Panc1 (cell line): ENCODE results near the gene CSNK2A2. TPM values are rescaled to one million over a fixed set of nuclear protein-coding genes. Genes with fewer than 3 reads are reported as not detected.

Experiments
- ATAC-seq: fragments of 200-7000 bp; cut with Tn5 transposase; 2 replicates; pipeline ENCODE4 v1.9.1; 2020; ENCODE audit warnings: mild to moderate bottlenecking, moderate library complexity
- BruUV-seq: library from RNA; stranded (reverse); fragments of 400-500 nt; replicated peaks from 2 replicates; lab custom pipeline; 2021; lab: Mats Ljungman, UMichigan
- CTCF ChIA-PET: fragments of 300-600 bp; sonication (Branson Sonifier 250); formaldehyde crosslinking; loops from one replicate; lab custom pipeline; 2022; ENCODE audit warnings: antibody characterized with exemption; lab: Charles Lee
- POLR2A ChIA-PET: fragments of 300-600 bp; sonication (Branson Sonifier 250); formaldehyde crosslinking; loops from one replicate; lab custom pipeline; 2022; ENCODE audit warnings: antibody characterized with exemption; lab: Charles Lee
- DNase-seq: peaks from one replicate; pipeline ENCODE4 v3.0.0-alpha.2; 2010; ENCODE audit warnings: low read depth, low spot score
- H3K27ac ChIP-seq: 2 replicates; pipeline ENCODE4 v1.5.1; 2011; ENCODE audit warnings: mild to moderate bottlenecking, low read length, inconsistent platforms
- H3K27me3 ChIP-seq: fragments of 200-500 bp; sonication (Bioruptor generic); 2 replicates; pipeline ENCODE4 v1.6.0; 2014; ENCODE audit warnings: low read length, inconsistent platforms; ENCODE audit not compliant: control insufficient read depth, insufficient read depth
- H3K36me3 ChIP-seq: fragments of 200-500 bp; sonication (Bioruptor generic); 2 replicates; pipeline ENCODE4 v1.5.1; 2014; ENCODE audit warnings: inconsistent platforms, mild to moderate bottlenecking, low read length, moderate library complexity; ENCODE audit not compliant: control insufficient read depth, insufficient read depth
- H3K4me1 ChIP-seq: 2 replicates; pipeline ENCODE4 v1.5.1; 2011; ENCODE audit warnings: inconsistent platforms, mild to moderate bottlenecking, low read length, moderate library complexity; ENCODE audit not compliant: control insufficient read depth, insufficient read depth
- H3K4me3 ChIP-seq, 2 experiments: 2 replicates each; pipeline ENCODE4 v1.5.1; 2011 to 2012; ENCODE audit warnings: low read depth in 2 of 2, low read length in 2 of 2, mild to moderate bottlenecking in 2 of 2, inconsistent platforms in 1 of 2, moderate library complexity in 1 of 2
- H3K9me3 ChIP-seq: fragments of 200-500 bp; sonication (Bioruptor generic); 2 replicates; pipeline ENCODE4 v1.5.1; 2014; ENCODE audit warnings: low read depth, mild to moderate bottlenecking, inconsistent platforms, low read length, moderate library complexity; ENCODE audit not compliant: control insufficient read depth, insufficient read depth
- POLR2AphosphoS5 ChIP-seq: IDR thresholded peaks from 2 replicates; pipeline ENCODE4 v1.6.1; 2012; ENCODE audit warnings: mild to moderate bottlenecking, low read depth, low read length, moderate library complexity
- SIN3A ChIP-seq: IDR thresholded peaks from 2 replicates; pipeline ENCODE4 v1.6.1; 2012; ENCODE audit warnings: low read depth, mild to moderate bottlenecking, low read length, moderate library complexity, borderline replicate concordance; ENCODE audit not compliant: insufficient read depth
- TCF7L2 ChIP-seq: IDR thresholded peaks from 2 replicates; pipeline ENCODE4 v1.6.1; 2011; ENCODE audit warnings: mild to moderate bottlenecking, low read depth, low read length, inconsistent platforms
- in situ Hi-C: cut with HindIII; loops from 2 replicates; pipeline ENCODE4 v1.10.0; 2016; ENCODE audit warnings: low sequenced_read_pairs, low pct_unique_long_range_greater_than_20kb
- intact Hi-C: fragments of 100-400 bp; cut with micrococcal nuclease; formaldehyde crosslinking; loops from one replicate; pipeline ENCODE4 v1.10.0; 2022; ENCODE audit not compliant: unreplicated experiment
- total RNA-seq: library from RNA; stranded (reverse); gene quantifications from one replicate; pipeline ENCODE4 v1.2.1, GENCODE V29; 2021; ENCODE audit not compliant: unreplicated experiment
- TF ChIP-seq, protein P1 (sequence below): fragments of 450-650 bp; IDR thresholded peaks from 2 replicates; pipeline ENCODE4 v1.5.1; 2017; ENCODE audit warnings: mild to moderate bottlenecking
- TF ChIP-seq, protein P2 (sequence below), 2 experiments: IDR thresholded peaks; 2 replicates each; pipeline ENCODE4 v1.6.1; 2011 to 2012; ENCODE audit warnings: low read depth in 2 of 2, control low read depth in 1 of 2, low read length in 1 of 2, mild to moderate bottlenecking in 1 of 2, moderate library complexity in 1 of 2; ENCODE audit not compliant: insufficient read depth in 1 of 2

The CSNK2A2 gene
- total RNA-seq, 1 experiment from 2014 or later = 60.9 TPM

DNA sequence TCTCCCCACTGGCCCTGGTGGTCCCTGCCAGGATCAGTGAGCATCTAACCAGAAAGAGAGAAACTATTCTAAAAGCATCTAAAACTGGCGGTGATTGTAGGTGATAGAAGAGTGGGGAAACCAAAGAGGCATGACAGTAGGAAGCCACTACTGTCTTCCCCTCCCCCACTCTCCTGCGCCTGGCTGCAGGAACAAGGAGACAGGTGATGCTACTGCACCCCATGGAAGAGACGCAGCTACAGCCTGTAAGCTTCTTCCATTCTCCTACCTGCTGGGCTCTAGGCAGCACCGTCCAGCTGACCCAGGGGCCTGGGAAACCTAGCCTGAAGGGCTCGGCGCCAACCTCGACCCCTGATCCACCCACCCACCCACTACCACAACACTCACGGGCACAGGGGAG is 32.4 kb upstream of the CSNK2A2 start:
- ATAC-seq = no peak
- BruUV-seq = no TSS peak
- H3K27me3 ChIP-seq = no peaks in the 10 kb centered on the region
- no peaks in the 10 kb centered on the region for H3K36me3 ChIP-seq
- in situ Hi-C loops (no loop called here), intact Hi-C loops (no loop called here)
- H3K27ac ChIP-seq = no peak overlapping the region
- no peaks in the 10 kb centered on the region for H3K9me3 ChIP-seq
- ChIA-PET POLR2A (no interaction called here), CTCF (no interaction called here)
- H3K4me1 ChIP-seq = no peaks in the 10 kb centered on the region
- DNase-seq = no peak
- H3K4me3 ChIP-seq = no peak overlapping the region
- TF ChIP-seq TCF7L2 (no peak), SIN3A (no peak), POLR2AphosphoS5 (no peak)
- TF ChIP-seq, protein P1, sequence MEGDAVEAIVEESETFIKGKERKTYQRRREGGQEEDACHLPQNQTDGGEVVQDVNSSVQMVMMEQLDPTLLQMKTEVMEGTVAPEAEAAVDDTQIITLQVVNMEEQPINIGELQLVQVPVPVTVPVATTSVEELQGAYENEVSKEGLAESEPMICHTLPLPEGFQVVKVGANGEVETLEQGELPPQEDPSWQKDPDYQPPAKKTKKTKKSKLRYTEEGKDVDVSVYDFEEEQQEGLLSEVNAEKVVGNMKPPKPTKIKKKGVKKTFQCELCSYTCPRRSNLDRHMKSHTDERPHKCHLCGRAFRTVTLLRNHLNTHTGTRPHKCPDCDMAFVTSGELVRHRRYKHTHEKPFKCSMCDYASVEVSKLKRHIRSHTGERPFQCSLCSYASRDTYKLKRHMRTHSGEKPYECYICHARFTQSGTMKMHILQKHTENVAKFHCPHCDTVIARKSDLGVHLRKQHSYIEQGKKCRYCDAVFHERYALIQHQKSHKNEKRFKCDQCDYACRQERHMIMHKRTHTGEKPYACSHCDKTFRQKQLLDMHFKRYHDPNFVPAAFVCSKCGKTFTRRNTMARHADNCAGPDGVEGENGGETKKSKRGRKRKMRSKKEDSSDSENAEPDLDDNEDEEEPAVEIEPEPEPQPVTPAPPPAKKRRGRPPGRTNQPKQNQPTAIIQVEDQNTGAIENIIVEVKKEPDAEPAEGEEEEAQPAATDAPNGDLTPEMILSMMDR = no peak
- TF ChIP-seq, protein P2, sequence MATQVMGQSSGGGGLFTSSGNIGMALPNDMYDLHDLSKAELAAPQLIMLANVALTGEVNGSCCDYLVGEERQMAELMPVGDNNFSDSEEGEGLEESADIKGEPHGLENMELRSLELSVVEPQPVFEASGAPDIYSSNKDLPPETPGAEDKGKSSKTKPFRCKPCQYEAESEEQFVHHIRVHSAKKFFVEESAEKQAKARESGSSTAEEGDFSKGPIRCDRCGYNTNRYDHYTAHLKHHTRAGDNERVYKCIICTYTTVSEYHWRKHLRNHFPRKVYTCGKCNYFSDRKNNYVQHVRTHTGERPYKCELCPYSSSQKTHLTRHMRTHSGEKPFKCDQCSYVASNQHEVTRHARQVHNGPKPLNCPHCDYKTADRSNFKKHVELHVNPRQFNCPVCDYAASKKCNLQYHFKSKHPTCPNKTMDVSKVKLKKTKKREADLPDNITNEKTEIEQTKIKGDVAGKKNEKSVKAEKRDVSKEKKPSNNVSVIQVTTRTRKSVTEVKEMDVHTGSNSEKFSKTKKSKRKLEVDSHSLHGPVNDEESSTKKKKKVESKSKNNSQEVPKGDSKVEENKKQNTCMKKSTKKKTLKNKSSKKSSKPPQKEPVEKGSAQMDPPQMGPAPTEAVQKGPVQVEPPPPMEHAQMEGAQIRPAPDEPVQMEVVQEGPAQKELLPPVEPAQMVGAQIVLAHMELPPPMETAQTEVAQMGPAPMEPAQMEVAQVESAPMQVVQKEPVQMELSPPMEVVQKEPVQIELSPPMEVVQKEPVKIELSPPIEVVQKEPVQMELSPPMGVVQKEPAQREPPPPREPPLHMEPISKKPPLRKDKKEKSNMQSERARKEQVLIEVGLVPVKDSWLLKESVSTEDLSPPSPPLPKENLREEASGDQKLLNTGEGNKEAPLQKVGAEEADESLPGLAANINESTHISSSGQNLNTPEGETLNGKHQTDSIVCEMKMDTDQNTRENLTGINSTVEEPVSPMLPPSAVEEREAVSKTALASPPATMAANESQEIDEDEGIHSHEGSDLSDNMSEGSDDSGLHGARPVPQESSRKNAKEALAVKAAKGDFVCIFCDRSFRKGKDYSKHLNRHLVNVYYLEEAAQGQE (IDR thresholded peaks at IDR 0.05; ENCODE audit: insufficient read depth in 1 of 2, low read depth in 2 of 2, low read length in 1 of 2) = no peak

DNA sequence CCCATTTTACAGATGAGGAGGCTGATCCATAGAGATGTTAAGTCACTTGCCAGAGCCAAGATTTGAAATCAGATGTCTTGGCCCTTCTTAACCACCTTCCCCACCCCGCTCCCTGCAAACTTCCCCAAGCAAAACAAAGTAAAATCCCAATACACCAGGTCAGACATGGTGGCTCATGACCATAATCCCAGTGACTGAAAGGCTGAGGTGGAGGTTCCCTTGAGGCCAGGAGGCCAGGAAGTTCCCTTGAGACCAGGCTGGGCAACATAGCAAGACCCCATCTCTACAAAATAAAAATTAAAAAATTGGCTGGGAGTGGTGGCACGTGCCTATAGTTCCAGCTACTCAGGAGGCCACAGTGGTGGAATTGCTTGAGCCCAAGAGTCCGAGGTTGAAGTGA is 28.9 kb upstream of the CSNK2A2 start:
- Histone ChIP-seq H3K27me3 (no peaks in the 10 kb centered on the region), H3K4me1 (no peaks in the 10 kb centered on the region), H3K27ac (no peak overlapping the region), H3K9me3 (no peaks in the 10 kb centered on the region), H3K36me3 (no peaks in the 10 kb centered on the region), H3K4me3 (no peak overlapping the region)
- TF ChIP-seq TCF7L2 (no peak), SIN3A (no peak), POLR2AphosphoS5 (no peak)
- TF ChIP-seq, protein P1 = no peak
- TF ChIP-seq, protein P2 (IDR thresholded peaks at IDR 0.05; ENCODE audit: insufficient read depth in 1 of 2, low read depth in 2 of 2, low read length in 1 of 2) = no peak
- in situ Hi-C loops = no loop called here
- ChIA-PET CTCF (no interaction called here), POLR2A (no interaction called here)
- DNase-seq (no peak), ATAC-seq (no peak)
- no TSS peak for BruUV-seq
- intact Hi-C loops = no loop called here
